ENCODE results near the gene FGF13. TPM values are rescaled to one million over a fixed set of nuclear protein-coding genes. Genes with fewer than 3 reads are reported as not detected.

The FGF13 gene
- total RNA-seq, 1 donor from 2014 or later = 4.0 TPM

DNA sequence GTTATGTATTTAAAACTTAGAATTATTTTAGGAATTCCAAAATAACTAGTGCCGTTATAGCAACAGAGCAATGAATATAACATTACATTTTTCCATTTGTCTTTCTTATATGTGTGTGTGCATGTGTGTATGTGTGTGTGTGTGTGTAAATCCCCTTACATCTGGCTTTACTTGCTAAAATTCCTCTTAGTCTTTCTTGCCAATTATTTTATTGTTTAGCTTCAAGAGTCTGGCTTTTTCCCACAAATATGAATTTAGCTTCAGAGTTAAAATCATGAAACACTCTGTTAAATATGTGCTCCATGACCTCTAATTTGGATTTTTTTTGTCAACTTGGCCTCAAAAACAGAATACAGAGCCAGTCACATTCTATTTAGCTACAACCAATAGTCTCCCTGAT lies 18.9 kb downstream of the FGF13 start:
- intact Hi-C loops (cut with DNase I) = no loop called here
- H3K36me3 ChIP-seq = no peaks in the 10 kb centered on the region
- H3K27ac ChIP-seq = no peak overlapping the region
- H3K4me3 ChIP-seq = no peak overlapping the region
- TF ChIP-seq, protein P1, sequence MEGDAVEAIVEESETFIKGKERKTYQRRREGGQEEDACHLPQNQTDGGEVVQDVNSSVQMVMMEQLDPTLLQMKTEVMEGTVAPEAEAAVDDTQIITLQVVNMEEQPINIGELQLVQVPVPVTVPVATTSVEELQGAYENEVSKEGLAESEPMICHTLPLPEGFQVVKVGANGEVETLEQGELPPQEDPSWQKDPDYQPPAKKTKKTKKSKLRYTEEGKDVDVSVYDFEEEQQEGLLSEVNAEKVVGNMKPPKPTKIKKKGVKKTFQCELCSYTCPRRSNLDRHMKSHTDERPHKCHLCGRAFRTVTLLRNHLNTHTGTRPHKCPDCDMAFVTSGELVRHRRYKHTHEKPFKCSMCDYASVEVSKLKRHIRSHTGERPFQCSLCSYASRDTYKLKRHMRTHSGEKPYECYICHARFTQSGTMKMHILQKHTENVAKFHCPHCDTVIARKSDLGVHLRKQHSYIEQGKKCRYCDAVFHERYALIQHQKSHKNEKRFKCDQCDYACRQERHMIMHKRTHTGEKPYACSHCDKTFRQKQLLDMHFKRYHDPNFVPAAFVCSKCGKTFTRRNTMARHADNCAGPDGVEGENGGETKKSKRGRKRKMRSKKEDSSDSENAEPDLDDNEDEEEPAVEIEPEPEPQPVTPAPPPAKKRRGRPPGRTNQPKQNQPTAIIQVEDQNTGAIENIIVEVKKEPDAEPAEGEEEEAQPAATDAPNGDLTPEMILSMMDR (IDR thresholded peaks at IDR 0.05) = no peak
- DNase-seq (no peak), ATAC-seq (no peak)
- H3K27me3 ChIP-seq (ENCODE audit: low read depth) = no peaks in the 10 kb centered on the region
- no peaks in the 10 kb centered on the region for H3K9me3 ChIP-seq
- no peaks in the 10 kb centered on the region for H3K4me1 ChIP-seq

- Histone ChIP-seq H3K27ac (no peak overlapping the region), H3K9me3 (no peaks in the 10 kb centered on the region), H3K4me3 (no peak overlapping the region), H3K36me3 (no peaks in the 10 kb centered on the region), H3K4me1 (no peaks in the 10 kb centered on the region), H3K27me3 (ENCODE audit: low read depth) (no peaks in the 10 kb centered on the region)
- intact Hi-C loops (cut with DNase I) = no loop called here
- TF ChIP-seq, protein P1 (IDR thresholded peaks at IDR 0.05) = no peak
- ATAC-seq (no peak), DNase-seq (no peak)
Observed at GRCh38 chrX:138691186-138691585, 20.3 kb downstream of the FGF13 start.

DNA sequence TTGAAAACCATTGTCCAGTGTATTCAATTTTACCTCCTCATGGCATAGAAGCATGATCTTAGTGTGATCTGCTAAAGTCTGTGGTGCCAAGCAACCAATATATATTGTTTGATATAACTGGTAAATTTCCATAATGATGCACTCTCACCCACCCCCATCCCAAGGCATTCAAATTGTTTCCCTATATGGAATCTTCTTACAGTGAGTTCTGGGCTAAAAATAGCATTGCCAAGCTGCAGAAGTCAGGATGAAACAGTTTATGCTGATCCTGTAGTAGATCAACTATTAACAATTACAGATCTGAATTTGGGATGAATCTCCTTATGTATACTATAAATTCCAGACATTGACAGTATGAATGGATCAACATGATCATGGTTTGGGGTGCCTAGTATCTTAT lies 20.9 kb downstream of the FGF13 start:
- no peak for ATAC-seq
- no peak for DNase-seq
- Histone ChIP-seq H3K27ac (no peak overlapping the region), H3K27me3 (ENCODE audit: low read depth) (no peaks in the 10 kb centered on the region), H3K36me3 (no peaks in the 10 kb centered on the region), H3K4me1 (no peaks in the 10 kb centered on the region), H3K4me3 (no peak overlapping the region), H3K9me3 (no peaks in the 10 kb centered on the region)
- TF ChIP-seq, protein P1 (IDR thresholded peaks at IDR 0.05) = no peak
- intact Hi-C loops (cut with DNase I) = no loop called here

GRCh38 chrX:138683600-138683999 lies 27.9 kb downstream of the FGF13 start:
- Histone ChIP-seq H3K36me3 (no peaks in the 10 kb centered on the region), H3K4me1 (no peaks in the 10 kb centered on the region), H3K9me3 (no peaks in the 10 kb centered on the region), H3K4me3 (no peak overlapping the region), H3K27me3 (ENCODE audit: low read depth) (no peaks in the 10 kb centered on the region), H3K27ac (no peak overlapping the region)
- ATAC-seq (no peak), DNase-seq (no peak)
- TF ChIP-seq, protein P1 (IDR thresholded peaks at IDR 0.05) = no peak
- intact Hi-C loops (cut with DNase I) = no loop called here

- no peak overlapping the region for H3K4me3 ChIP-seq
- no peaks in the 10 kb centered on the region for H3K27me3 ChIP-seq (ENCODE audit: low read depth)
- no peaks in the 10 kb centered on the region for H3K36me3 ChIP-seq
- no peak overlapping the region for H3K27ac ChIP-seq
- no peaks in the 10 kb centered on the region for H3K9me3 ChIP-seq
- H3K4me1 ChIP-seq = no peaks in the 10 kb centered on the region
- DNase-seq (no peak), ATAC-seq (no peak)
- TF ChIP-seq, protein P1 (IDR thresholded peaks at IDR 0.05) = no peak
- intact Hi-C loops (cut with DNase I) = no loop called here
Observed at GRCh38 chrX:138669693-138670092, 41.8 kb downstream of the FGF13 start.

- no peak overlapping the region for H3K4me3 ChIP-seq
Observed at GRCh38 chrX:138664466-138664865, 47.1 kb downstream of the FGF13 start.

More at GRCh38 chrX:138664466-138664865, 47.1 kb downstream of the FGF13 start:
- DNase-seq = no peak
- Histone ChIP-seq H3K4me1 (no peaks in the 10 kb centered on the region), H3K27me3 (ENCODE audit: low read depth) (no peaks in the 10 kb centered on the region), H3K9me3 (no peaks in the 10 kb centered on the region), H3K36me3 (no peaks in the 10 kb centered on the region), H3K27ac (no peak overlapping the region)
- intact Hi-C loops (cut with DNase I) = no loop called here
- TF ChIP-seq, protein P1 (IDR thresholded peaks at IDR 0.05) = no peak
- ATAC-seq = no peak
